ENCODE measurements around the gene SLC38A3.
"Not testable (repeated sequence)": the region's sequence is repeated elsewhere in the genome, so short reads cannot be mapped to it uniquely, and the experiment has no call there.

Gene SLC38A3

GRCh38 chr3:50241163-50241562 is 36.1 kb downstream of the SLC38A3 start:
- H3K27me3 ChIP-seq (replicated peaks): no peaks in the 10 kb centered on the region
- H3K27ac ChIP-seq: no peak overlapping the region
- H3K36me3 ChIP-seq (replicated peaks): peaks cover 7% of the 10 kb centered on the region
- no peak for DNase-seq
- no peak overlapping the region for H3K4me3 ChIP-seq (ENCODE audit: low read depth, low read length)
- in situ Hi-C loops (cut with HindIII; ENCODE audit: low pct_ligation_motif_present, low sequenced_read_pairs): no loop called here
- no peak for TF ChIP-seq CTCF (IDR thresholded peaks at IDR 0.05; ENCODE audit: low read depth, low read length, missing control alignments)

- no peaks in the 10 kb centered on the region for H3K27me3 ChIP-seq (replicated peaks)
- DNase-seq: no peak
- in situ Hi-C loops (cut with HindIII; ENCODE audit: low pct_ligation_motif_present, low sequenced_read_pairs): no loop called here
- H3K4me3 ChIP-seq (ENCODE audit: low read depth, low read length): no peak overlapping the region
- no peak for TF ChIP-seq CTCF (IDR thresholded peaks at IDR 0.05; ENCODE audit: low read depth, low read length, missing control alignments)
- no peak overlapping the region for H3K27ac ChIP-seq
- H3K36me3 ChIP-seq (replicated peaks): peaks cover 7% of the 10 kb centered on the region
Observed at GRCh38 chr3:50241713-50242380, 36.8 kb downstream of the SLC38A3 start.

DNA sequence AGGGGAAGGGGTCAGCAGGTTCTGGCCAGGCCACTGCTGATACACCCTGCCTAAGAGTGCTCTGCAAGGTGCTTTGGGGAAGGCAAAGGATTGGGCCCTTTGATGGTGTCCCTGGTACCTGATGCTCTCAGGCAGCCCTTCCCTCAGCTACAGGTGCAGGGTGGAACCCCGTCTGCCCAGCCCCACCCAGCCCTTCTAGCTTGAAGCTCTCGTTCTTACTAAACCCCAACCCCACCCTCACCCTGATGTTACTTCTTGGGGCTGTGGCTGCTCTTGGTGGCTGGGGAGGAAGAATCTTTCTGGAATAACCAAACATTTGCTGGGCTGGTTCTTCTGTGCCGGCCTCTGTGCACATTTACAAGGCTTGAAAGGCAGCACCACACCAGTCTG is 37.3 kb downstream of the SLC38A3 start:
- TF ChIP-seq CTCF (IDR thresholded peaks at IDR 0.05; ENCODE audit: low read depth, low read length, missing control alignments): no peak
- no peak overlapping the region for H3K4me3 ChIP-seq (ENCODE audit: low read depth, low read length)
- no peak for DNase-seq
- H3K27ac ChIP-seq: no peak overlapping the region
- in situ Hi-C loops (cut with HindIII; ENCODE audit: low pct_ligation_motif_present, low sequenced_read_pairs): no loop called here
- peaks cover 7% of the 10 kb centered on the region for H3K36me3 ChIP-seq (replicated peaks)
- H3K27me3 ChIP-seq (replicated peaks): no peaks in the 10 kb centered on the region

GRCh38 chr3:50242851-50243542 is 37.9 kb downstream of the SLC38A3 start:
- in situ Hi-C loops (cut with HindIII; ENCODE audit: low pct_ligation_motif_present, low sequenced_read_pairs): no loop called here
- Histone ChIP-seq H3K27me3 (replicated peaks) (no peaks in the 10 kb centered on the region), H3K4me3 (ENCODE audit: low read depth, low read length) (no peak overlapping the region), H3K27ac (peak overlapping the region; percentile 74), H3K36me3 (replicated peaks) (peaks cover 13% of the 10 kb centered on the region)
- TF ChIP-seq CTCF (IDR thresholded peaks at IDR 0.05; ENCODE audit: low read depth, low read length, missing control alignments): no peak
- peak; percentile 79 for DNase-seq

DNA sequence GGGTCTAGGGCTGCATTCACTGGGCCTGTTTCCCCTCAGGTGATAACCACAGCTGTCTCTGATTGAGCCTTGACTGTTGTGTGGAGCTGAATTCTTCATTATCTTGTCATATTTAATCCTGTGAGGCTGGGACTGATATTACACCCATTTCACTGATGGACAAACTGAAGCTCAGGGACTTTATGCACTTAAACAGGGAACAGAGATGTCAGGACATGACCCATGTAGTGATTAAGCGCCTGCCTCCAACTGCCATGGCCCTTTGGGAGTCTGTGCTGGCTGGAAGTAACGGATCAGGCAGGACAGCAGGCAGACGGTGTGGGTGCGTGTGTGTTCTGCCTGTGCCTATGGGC is 38.4 kb downstream of the SLC38A3 start:
- no peak for DNase-seq
- H3K27ac ChIP-seq: peak overlapping the region; percentile 74
- TF ChIP-seq CTCF (IDR thresholded peaks at IDR 0.05; ENCODE audit: low read depth, low read length, missing control alignments): no peak
- H3K4me3 ChIP-seq (ENCODE audit: low read depth, low read length): no peak overlapping the region
- in situ Hi-C loops (cut with HindIII; ENCODE audit: low pct_ligation_motif_present, low sequenced_read_pairs): no loop called here
- peaks cover 13% of the 10 kb centered on the region for H3K36me3 ChIP-seq (replicated peaks)
- no peaks in the 10 kb centered on the region for H3K27me3 ChIP-seq (replicated peaks)

GRCh38 chr3:50244813-50245212 is 39.7 kb downstream of the SLC38A3 start:
- H3K27me3 ChIP-seq (replicated peaks); in situ Hi-C loops (cut with HindIII; ENCODE audit: low pct_ligation_motif_present, low sequenced_read_pairs); DNase-seq; H3K4me3 ChIP-seq (ENCODE audit: low read depth, low read length): not testable (repeated sequence)
- peak overlapping the region; percentile 85 for H3K27ac ChIP-seq
- peaks cover 15% of the 10 kb centered on the region for H3K36me3 ChIP-seq (replicated peaks)
